ENCODE measurements around the gene ABCC9. TPM values are rescaled to one million over a fixed set of nuclear protein-coding genes. Genes with fewer than 3 reads are reported as not detected.

Gene ABCC9
- total RNA-seq, 2 donors from 2014 or later, result 25.0 to 52.8 TPM

- H3K9me3 ChIP-seq, result no peaks in the 10 kb centered on the region
- no peaks in the 10 kb centered on the region for H3K27me3 ChIP-seq
- H3K36me3 ChIP-seq, result no peaks in the 10 kb centered on the region
- H3K27ac ChIP-seq, result peak overlapping the region; percentile 24 to 40
- H3K4me1 ChIP-seq, result peaks cover 0 to 15% of the 10 kb centered on the region in 2 donors
- H3K4me3 ChIP-seq, result no peak overlapping the region
- TF ChIP-seq, protein P1, sequence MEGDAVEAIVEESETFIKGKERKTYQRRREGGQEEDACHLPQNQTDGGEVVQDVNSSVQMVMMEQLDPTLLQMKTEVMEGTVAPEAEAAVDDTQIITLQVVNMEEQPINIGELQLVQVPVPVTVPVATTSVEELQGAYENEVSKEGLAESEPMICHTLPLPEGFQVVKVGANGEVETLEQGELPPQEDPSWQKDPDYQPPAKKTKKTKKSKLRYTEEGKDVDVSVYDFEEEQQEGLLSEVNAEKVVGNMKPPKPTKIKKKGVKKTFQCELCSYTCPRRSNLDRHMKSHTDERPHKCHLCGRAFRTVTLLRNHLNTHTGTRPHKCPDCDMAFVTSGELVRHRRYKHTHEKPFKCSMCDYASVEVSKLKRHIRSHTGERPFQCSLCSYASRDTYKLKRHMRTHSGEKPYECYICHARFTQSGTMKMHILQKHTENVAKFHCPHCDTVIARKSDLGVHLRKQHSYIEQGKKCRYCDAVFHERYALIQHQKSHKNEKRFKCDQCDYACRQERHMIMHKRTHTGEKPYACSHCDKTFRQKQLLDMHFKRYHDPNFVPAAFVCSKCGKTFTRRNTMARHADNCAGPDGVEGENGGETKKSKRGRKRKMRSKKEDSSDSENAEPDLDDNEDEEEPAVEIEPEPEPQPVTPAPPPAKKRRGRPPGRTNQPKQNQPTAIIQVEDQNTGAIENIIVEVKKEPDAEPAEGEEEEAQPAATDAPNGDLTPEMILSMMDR (IDR thresholded peaks at IDR 0.05), result no peak
- peak; percentile 61 for DNase-seq (ENCODE audit: low spot score)
These were observed 49.4 kb downstream of the ABCC9 start for GRCh38 chr12:21891751-21892217.

DNA sequence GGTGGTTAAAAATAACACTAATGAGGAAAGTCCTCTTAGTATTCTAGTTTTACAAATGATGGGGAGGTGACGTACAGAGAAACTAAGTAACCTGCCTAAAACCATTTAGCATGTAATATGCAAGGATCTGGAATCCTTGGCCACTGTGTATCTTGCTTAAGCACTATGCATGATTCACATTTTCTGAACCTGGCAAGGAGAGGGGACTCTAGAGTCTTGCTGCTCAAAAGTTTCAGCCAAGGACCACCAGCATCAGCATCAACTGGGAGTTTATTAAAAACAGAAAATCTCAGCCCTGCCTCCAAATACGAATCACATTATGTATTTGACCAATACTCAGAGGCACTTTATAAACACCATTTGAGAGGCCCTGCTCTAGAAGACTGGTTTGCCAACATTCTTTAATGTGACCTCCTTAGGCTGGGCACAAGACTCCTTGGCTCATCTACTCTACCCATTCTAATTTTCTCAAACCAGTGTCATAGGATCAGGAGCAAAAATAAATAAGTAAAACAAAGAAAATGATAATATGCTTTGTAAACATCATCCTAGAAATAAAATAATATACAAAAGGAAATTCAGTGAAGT is 52.9 kb downstream of the ABCC9 start:
- Histone ChIP-seq H3K27me3 (no peaks in the 10 kb centered on the region), H3K4me1 (peaks cover 0 to 19% of the 10 kb centered on the region in 2 donors), H3K4me3 (no peak overlapping the region), H3K36me3 (no peaks in the 10 kb centered on the region), H3K9me3 (no peaks in the 10 kb centered on the region), H3K27ac (no peak overlapping the region)
- TF ChIP-seq, protein P1 (IDR thresholded peaks at IDR 0.05), result no peak
- no peak for DNase-seq (ENCODE audit: low spot score)

GRCh38 chr12:21884936-21885335 is 56.3 kb downstream of the ABCC9 start:
- Histone ChIP-seq H3K4me1 (peaks cover 0 to 22% of the 10 kb centered on the region in 2 donors), H3K4me3 (no peak overlapping the region), H3K27me3 (no peaks in the 10 kb centered on the region), H3K36me3 (no peaks in the 10 kb centered on the region), H3K9me3 (no peaks in the 10 kb centered on the region), H3K27ac (no peak overlapping the region)
- TF ChIP-seq, protein P1 (IDR thresholded peaks at IDR 0.05), result no peak
- no peak for DNase-seq (ENCODE audit: low spot score)

DNA sequence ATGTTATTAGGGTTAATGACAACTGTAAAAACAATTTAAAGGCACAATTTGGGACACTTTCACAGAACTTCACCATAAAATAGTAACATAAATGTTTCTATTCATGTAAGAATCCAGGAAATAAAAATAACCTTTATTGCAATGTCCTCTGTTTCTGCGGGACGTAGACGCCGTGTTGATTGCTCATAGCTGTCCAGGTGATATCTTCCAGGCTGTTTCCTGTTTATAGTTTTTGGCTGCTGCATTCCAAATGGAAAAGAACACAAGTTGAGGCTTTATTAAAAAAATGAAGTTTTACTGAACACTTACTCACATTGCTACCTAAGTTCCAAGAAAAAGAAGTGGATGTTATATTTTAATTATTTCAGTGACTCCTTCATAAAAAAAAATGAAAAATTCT is 58.6 kb downstream of the ABCC9 start:
- Histone ChIP-seq H3K4me1 (peaks cover 0 to 22% of the 10 kb centered on the region in 2 donors), H3K27me3 (no peaks in the 10 kb centered on the region), H3K36me3 (no peaks in the 10 kb centered on the region), H3K4me3 (no peak overlapping the region), H3K27ac (peak overlapping the region; percentile 49 to 50), H3K9me3 (no peaks in the 10 kb centered on the region)
- TF ChIP-seq, protein P1 (IDR thresholded peaks at IDR 0.05), result no peak
- no peak for DNase-seq (ENCODE audit: low spot score)

DNA sequence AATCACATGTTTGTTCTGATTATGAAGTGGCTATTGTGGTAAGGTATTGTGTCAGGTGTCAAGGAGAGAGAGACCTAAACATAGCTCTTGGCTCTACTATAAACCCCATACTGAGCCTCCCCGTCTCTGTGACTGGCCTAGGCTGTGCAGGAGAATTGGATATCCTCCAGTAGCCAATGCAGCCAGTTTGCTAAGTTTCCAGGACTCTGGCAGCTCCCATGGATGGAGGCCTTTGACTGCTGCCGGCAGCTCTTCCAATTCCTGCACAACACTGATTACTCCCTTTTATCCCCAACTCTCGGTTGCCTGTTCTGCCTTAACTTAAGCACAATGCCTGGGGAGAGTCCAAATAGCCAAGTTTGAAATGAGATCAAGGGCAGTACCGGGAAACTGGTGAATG is 59.3 kb downstream of the ABCC9 start:
- no peak for DNase-seq (ENCODE audit: low spot score)
- Histone ChIP-seq H3K4me1 (peaks cover 0 to 25% of the 10 kb centered on the region in 2 donors), H3K4me3 (no peak overlapping the region), H3K9me3 (no peaks in the 10 kb centered on the region), H3K27ac (peak overlapping the region; percentile 49 to 50), H3K27me3 (no peaks in the 10 kb centered on the region), H3K36me3 (no peaks in the 10 kb centered on the region)
- TF ChIP-seq, protein P1 (IDR thresholded peaks at IDR 0.05), result no peak

- no peaks in the 10 kb centered on the region for H3K9me3 ChIP-seq
- H3K4me3 ChIP-seq, result no peak overlapping the region
- TF ChIP-seq, protein P1 (IDR thresholded peaks at IDR 0.05), result no peak
- DNase-seq (ENCODE audit: low spot score), result no peak
- H3K27me3 ChIP-seq, result no peaks in the 10 kb centered on the region
- peaks cover 0 to 22% of the 10 kb centered on the region in 2 donors for H3K4me1 ChIP-seq
- no peak overlapping the region for H3K27ac ChIP-seq
- no peaks in the 10 kb centered on the region for H3K36me3 ChIP-seq
These were observed 61.9 kb downstream of the ABCC9 start for GRCh38 chr12:21879312-21879711.
